ENCODE measurements around the gene TMPRSS9.

- no peak for TF ChIP-seq POLR2A (IDR thresholded peaks at IDR 0.05; ENCODE audit: low read length)
- TF ChIP-seq GATA1 (IDR thresholded peaks at IDR 0.05; ENCODE audit: low read depth, low read length), result no peak
Measured at GRCh38 chr19:2317756-2318155, 42.3 kb upstream of the TMPRSS9 start.

Measured in erythroblast (primary cell).